IPS-11a (cell line): ENCODE results near the gene PDE4D.
"Not testable (repeated sequence)": the region's sequence is repeated elsewhere in the genome, so short reads cannot be mapped to it uniquely, and the experiment has no call there.

Experiments
- H3K4me3 ChIP-seq: one replicate; pipeline ENCODE4 v1.5.1; 2013; ENCODE audit warnings: low read depth, low read length, control low read depth

PDE4D gene

DNA sequence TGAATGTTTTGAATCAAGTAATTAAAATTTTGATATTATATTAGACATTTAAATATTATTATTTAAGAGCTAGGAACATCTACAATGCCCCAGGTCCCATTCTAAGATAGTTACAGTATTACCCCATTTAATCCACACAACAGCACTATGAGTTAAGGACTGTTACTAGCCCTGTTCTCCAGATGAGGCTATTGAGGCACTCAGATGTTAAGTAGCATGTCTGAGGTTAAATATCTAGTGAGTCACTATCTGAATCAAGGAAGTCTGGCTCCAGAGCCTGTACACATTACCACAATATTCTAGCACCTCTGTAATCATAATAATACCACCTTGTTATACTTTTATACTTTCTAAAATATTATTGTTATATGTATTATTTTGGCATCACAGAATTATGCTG, 304.6 kb downstream of the PDE4D start:
- no peak overlapping the region for H3K4me3 ChIP-seq

DNA sequence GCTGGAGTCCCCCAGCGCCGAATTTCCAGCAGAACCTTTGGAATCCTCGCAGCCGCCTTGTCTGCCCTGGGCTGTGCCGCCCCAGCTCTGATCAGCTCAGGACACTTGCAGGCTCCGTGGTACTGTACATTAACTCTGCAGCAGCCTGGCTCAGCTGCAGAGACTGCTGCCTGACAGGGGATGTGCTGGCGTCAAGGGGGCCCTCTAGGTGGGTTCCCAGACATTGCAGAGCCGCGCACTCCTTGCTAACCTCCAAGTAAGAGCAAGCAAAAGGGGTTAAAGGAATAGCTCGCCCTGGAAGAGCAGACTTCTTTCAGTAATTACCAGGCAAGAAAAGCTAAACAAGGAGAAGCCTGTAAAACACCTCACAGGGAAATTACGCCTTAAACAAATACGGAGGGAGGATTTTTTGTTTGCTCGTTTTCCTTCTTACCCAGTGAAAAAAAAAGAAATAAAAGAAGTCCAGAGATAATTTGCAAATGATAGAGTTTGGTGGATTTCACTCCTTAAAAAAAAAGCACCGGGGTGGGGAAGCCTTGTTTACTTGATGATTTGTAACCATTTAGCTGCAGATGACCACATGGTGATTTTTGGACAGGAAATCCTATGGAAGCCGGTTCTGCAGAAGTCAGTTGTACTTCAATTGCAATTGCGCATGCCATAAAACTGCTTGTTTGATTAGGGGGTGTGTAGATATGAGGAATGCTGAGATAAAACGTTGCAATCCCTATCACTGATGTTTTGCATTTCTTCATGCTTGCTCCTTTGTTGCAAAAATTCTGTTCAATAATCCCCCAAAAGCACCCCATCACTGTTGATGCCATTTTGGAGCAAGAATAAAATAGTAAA, 305.8 kb downstream of the PDE4D start:
- H3K4me3 ChIP-seq: no peak overlapping the region

DNA sequence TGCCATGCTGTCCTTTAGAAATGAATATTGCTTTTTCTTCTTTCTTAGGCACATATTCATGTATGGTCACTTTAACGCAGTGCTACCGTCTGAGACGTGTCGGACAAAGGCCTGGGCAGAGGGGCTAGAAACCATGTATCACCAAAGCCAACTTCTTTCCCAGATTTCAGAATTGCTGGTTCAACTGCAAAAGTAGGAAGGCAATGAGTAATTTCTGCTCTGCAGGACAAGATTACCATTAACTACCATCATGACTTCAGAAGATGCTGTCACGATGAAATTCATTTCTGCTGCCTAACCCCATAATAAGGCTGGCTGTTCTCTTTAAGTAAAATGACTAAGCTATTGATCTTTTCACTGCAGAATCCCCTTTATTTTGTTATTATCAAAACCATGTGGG, 306.7 kb downstream of the PDE4D start:
- H3K4me3 ChIP-seq: no peak overlapping the region

DNA sequence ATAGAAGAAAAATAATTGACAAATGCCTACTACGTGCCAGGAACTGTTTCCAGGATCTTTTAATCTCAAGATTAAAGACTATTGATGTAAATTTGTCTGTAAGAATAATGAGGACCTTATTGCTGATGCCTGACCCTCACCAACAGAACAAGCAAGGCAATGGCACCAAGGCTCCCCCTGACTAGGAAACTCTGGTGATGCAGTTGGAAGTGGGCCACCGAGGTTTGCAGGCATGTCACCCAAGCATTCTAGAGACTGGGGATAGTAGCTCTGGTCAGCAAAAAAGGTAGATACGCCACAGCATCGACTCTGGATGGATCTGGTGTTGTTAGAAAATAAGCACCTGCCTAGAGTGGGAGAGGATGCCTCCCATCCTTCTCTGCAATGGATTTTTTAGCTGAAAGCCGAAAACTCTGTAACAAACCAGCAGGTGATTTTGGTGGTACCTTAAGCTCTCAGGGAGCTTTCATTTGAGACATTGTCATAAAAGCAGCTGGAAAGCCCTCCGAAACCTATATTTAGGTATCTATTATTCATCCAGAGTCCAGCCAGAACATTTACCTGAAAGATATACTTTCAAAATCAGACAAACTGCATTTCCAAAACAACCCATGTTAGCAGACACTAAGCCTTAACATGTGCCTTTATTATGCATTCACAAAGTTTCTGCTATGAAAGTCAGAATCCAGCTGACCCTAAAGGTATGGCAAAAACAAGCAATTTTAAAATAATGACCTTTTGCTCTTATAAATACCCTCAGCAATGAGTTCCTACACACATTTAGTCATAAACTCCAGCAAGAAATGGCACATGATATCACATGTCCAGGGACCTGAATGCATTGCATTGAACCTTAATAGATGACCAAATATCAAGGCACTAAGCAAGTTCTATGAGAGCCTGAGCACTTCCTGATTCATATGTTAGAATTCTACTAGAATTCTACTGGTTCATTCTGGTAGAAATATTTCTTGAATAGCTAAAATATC, 308.4 kb downstream of the PDE4D start:
- no peak overlapping the region for H3K4me3 ChIP-seq

DNA sequence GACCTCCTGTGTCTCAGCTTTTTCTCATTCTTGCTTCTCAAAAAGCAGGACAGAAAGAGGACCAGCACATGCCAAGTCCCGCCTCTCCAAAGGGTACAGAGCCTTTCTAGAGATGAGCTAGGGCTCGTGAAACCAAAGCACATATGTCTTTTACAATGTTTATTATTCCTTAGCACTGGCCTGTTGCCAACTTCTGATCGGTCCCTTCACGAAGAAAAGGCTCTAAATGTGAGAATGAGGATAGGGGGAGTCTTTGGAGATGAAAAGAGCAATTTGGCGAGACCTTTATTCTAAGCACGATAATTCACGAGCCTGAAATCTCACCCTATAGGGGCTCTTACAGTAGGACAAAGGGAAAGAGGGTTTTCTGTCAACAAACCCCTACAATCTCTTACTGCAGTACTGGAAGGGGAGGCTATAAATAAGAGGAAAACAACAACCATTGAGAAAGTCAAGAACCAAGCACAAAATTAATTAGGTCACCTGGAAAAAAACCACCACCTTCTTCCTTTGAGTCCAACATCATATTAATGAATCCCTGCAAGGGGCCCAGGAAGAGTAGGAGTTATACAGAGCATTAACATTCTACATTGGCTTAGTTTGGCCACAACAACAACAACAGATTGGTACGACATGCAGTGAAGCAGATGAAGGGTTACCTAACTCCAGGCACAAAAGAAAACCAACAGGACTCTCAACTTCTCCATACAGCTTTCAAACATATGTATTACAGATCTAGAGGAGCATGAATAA, 309.5 kb downstream of the PDE4D start:
- no peak overlapping the region for H3K4me3 ChIP-seq

DNA sequence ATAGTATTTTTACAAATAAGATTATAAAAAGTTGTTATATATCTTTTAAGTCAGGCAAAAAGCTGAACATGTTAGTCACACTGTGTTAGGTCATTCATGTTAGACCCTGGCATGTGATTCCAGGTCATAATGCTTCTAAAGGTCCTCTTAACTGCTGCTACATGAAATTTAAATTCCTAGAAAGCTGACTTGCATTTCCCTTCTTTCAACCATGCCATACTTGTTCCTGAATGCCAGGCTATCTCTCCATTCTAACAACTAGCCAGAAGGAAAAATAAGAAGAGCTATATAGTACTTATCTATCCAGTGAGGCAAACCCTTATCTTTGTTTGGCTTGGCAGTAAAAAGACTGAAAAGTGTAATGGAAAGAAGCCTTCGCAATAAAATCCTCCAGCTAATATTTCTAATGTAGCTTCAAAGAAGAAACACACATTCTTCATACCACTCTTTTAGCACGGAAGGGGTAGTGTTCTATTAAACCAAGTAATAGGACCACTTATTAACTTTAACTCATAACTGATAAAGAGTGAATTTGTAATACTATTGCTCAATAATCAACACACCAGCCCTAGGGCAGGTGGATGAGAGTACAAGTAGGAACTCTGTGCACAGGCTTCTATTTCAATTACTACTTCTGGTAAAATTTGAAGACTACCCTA, 310.2 kb downstream of the PDE4D start:
- H3K4me3 ChIP-seq: no peak overlapping the region

DNA sequence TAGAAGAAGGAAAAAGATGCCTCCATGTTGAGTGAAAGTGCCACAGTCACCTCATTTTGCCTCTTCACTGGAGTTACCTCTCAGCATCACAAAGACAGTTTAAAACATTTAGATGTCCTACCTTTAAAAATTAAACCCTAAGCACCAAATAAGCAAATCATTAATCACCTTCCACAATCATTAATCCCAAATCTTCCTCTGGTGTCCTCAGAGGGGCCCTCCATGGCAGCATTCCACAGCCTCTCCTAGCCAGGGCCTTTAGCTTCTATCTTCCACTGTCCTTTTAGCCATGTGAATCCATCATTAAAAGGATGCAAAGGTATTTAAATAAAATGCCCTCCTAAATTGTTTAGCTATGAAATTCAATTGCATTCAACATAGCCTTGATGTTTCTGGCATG, 310.8 kb downstream of the PDE4D start:
- H3K4me3 ChIP-seq: no peak overlapping the region

DNA sequence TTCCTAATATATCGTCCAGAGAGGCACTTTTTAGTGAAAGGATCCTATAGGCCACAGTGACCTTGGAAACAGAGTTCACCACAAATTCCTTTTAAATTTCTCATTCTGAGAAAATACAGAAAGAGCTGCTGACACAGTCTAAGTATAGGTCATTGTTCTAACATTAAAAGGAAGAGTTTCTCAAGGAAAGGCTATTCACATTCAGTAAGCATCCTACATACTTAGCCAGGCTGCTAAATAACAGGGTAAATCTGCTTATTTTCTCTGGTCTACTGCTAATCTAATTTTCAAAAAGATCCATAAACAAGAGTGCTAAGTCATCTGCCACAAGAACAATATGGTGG, 313.7 kb downstream of the PDE4D start:
- H3K4me3 ChIP-seq: no peak overlapping the region

DNA sequence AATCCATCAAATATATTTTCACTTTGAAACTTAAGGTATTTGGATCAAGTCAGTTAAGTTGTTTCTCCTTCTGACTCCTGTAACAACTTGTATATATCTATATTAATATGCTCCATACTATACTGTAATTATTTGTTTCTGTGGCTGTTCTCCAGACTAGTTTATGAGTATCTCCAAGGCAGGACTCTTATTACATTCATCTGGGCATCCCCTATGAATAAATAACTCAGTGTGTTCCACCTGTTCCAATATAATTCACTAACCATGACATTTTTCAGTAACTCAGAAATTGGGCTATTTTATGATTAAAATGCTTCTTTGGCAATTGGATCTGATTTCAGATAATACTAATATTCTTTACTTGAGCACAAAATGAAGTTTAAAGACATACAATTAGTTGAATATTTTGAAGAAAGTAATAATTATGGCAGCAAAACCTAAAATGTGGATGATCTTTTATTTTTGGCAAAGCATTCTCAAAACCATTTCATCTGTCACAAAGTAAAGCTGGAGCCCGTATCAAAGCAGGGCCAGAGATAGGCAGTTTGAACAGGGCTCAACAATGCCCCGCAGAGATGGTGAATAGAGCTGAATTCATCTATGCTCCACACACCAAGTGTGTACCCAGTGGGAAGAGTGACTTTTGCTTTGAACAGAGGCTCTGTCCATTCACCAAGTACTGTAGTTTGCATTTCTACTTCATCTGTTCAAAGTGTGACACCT, 314.3 kb downstream of the PDE4D start:
- no peak overlapping the region for H3K4me3 ChIP-seq

DNA sequence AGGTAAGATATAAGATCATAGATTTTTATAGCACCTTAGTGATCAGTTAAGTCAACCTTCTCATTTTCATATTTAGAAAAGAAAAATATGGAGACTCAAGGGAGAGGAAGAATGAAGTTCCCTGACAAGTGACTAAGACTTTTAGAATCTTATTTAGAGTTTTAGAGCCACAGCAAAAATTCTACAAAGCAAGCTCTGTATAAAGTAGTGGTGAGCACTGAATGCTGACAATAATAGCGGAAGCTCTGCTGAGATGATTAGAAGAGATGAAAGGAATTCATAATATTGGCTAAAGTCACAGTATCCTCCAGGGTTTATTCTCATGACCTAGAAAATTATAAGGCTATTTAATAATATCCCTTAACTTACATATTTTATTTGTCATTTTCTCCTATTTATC, 316.0 kb downstream of the PDE4D start:
- no peak overlapping the region for H3K4me3 ChIP-seq

DNA sequence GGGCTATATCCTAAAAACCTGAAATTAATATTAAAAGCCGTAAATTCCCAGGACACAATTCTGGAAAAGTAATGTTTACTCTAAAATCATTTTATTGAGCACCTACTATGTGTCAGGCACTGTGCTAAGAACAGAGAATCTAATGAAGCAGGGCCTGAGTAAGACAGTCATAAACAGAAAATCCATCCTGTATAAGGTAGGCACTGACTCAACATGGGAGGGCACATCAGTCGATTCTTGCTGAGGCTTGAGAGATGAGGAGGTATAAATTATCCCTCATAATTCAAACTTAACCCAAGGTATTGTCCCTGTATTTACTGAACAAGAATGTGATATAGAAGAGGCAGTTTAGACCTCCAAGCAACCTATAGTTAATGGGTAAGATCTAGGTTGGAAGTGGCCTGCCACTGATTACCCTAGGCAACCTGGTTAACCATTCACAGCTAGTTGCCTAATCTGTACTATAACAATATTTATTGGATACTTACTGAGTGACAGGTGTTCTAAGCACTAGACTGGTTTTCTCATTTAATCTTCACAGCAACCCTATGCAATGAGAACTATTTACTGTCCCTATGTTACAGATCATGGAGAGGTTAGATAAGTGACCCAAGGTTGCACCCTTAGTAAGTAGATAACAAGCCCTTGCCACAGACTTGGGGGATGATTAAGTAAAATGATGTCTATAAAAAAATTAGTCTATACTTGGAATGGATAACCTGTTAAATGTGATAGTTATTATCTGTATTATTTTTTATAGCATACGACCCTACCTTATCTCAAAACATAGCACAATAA, 317.7 kb downstream of the PDE4D start:
- no peak overlapping the region for H3K4me3 ChIP-seq

DNA sequence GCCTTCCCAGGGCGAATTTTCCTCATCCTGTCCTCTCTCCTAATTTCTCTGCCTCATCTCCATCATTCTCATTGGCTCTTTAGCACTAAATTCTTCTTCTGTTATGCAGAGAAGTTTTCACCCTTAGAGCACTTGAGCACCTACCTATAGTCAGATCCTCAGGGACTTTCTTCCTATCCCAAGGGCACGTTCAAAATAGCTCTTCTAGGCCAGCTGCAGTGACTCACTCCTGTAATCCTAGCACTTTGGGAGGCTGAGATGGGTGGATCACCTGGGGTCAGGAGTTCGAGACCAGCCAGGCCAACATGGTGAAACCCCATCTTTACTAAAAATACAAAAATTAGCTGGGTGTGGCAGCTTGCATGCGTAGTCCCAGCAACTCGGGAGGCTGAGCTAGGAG, 320.0 kb downstream of the PDE4D start:
- H3K4me3 ChIP-seq: not testable (repeated sequence)

DNA sequence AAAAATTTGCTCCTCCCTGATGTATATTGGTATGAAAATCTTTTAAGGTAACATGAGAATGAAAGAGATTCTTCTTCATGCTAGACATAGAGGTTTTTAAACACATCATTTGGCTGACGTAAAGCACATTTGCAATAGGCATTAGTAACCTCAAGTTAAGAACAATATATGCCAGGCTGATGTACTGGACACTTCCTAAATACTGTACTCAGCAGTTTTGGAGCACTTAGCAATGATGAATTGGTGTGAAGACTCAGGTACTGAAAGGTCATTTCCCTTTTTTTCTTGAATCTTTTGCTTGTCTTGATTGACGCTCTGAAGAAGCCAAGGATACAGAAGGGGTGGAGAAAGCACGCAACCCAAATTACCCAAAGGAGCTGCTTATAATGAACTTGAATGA, 322.5 kb downstream of the PDE4D start:
- H3K4me3 ChIP-seq: no peak overlapping the region

DNA sequence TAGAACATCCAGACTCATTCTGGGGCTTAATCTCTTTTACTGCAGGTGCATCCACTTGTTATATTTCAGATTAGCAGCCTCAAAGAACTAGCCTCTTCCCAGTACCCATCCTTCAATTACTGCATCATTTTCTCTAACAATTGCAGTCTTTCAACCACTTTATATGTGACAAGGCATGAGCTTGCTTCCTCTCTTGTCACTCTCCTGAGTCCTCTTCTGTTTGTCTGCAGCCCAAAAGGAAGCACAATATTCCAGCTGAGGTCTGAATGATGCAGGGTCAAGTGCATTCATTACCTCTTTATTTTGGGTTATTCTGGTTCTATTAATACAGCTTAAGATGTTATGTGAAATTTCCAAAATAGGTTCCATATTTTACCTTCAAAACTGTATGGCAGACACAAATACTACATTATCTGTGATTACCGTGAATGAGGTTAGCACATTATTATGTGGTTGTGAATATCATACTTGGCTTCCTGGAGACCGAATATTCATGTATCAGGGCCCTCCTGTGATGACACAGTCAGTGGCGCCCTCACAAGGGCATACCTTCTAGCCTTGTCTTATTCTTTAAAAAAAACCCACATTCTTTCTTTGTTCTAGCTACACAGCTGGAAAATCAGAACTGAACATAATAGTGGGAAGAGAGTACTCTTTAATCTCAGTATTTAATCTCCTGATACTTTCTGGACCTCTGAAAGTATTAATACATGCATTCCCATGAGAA, 323.8 kb downstream of the PDE4D start:
- H3K4me3 ChIP-seq: no peak overlapping the region

DNA sequence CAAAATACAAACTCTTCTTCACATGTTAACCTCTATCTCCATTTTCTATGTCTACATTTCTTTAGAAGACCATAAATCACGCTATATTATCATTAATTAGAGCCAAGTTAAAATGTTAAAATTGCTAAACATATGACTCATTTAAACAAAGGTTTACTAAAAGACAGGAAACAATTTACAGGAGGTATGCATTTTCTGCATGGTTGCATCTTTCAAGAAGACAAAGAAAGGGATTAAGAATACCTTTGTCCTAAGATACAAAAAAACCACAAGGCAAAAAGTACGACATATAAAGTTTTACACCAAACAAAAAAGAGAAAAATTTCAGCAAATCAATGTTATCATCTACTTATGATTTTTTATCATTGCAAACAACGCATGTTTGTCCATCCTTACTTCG, 324.4 kb downstream of the PDE4D start:
- no peak overlapping the region for H3K4me3 ChIP-seq

DNA sequence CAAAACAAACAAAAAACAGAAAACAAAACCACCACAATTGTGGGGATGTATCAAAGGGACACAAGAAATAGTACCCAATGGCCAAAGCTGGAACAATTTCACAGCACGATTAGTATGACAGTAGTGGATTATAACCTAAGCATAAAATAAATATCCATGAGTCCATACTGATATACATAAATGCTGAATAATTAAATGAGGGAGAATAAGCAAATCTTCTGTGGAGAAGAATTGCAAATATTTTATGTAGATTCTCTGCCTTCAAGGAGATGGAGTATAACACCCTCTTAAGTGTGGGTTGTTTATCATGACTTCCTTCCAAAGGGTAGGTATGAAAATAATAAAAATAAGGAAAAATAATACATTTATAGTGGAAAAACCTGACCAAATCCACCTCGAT, 325.4 kb downstream of the PDE4D start:
- H3K4me3 ChIP-seq: no peak overlapping the region

DNA sequence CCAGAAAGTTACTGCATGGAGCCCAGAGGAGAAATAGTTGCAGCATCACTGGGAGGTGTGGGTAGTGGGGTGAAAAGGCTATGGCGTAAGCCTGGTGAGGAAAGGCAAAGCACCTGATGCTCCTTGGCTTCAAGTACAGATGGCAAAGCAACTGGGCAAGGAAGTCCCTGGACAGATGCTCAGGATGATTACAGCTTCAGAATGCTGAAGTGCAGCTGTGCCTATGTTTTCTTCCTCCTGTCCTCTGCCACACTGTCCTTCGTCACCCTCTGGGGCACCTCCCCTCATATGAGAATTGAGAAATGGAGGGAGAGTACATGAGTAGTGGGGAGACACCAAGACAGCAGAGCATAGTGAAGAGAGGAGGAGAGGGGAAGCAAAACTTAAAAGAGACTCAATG, 328.0 kb downstream of the PDE4D start:
- H3K4me3 ChIP-seq: no peak overlapping the region

DNA sequence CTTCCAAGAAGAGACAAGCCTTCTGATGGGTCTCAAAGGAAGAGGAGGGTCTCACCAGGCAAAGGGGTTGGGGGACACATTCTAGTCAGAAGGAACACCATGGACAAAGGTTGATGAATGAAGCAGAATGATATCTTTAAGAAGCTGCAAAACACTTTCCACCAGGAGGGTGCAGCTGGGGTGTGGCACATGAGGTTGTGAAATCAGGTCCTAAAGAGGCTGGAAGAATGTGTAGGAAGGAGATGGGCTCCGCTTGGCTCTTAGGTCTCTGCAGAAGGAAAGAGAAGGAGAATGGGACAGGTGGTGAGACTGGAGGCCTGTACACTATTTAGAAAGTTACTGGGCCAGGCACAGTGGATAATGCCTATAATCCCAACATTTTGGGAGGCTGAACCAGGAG, 328.6 kb downstream of the PDE4D start:
- no peak overlapping the region for H3K4me3 ChIP-seq
